Activated naive CD4-positive, alpha-beta T cell treated with anti-CD3 and anti-CD28 coated beads for 36 hours (primary cell): ENCODE results near the gene PLAAT5. TPM values are rescaled to one million over a fixed set of nuclear protein-coding genes. Genes with fewer than 3 reads are reported as not detected.
"Not testable (repeated sequence)": the region's sequence is repeated elsewhere in the genome, so short reads cannot be mapped to it uniquely, and the experiment has no call there.

ENCODE experiments used
- CTCF ChIA-PET: fragments of 350-600 bp; sonication (Branson Sonifier 250); formaldehyde crosslinking; loops from one replicate; lab custom pipeline; 2021; ENCODE audit warnings: antibody characterized with exemption; lab: Charles Lee
- DNase-seq: peaks from one replicate; pipeline ENCODE4 v3.0.0-alpha.2; 2020
- H3K27ac Mint-ChIP-seq: one replicate; pipeline ENCODE4 v1.8.0; 2021; ENCODE audit warnings: mild to moderate bottlenecking, mixed read lengths
- H3K27me3 Mint-ChIP-seq: one replicate; pipeline ENCODE4 v1.8.0; 2021; ENCODE audit warnings: low read depth, mixed read lengths
- H3K36me3 Mint-ChIP-seq: one replicate; pipeline ENCODE4 v1.8.0; 2021; ENCODE audit warnings: low read depth, mixed read lengths
- H3K4me1 Mint-ChIP-seq: one replicate; pipeline ENCODE4 v1.8.0; 2021; ENCODE audit warnings: low read depth, mixed read lengths
- H3K4me3 Mint-ChIP-seq: one replicate; pipeline ENCODE4 v1.8.0; 2021; ENCODE audit warnings: mild to moderate bottlenecking, moderate library complexity, mixed read lengths
- H3K9me3 Mint-ChIP-seq: one replicate; pipeline ENCODE4 v1.8.0; 2021; ENCODE audit warnings: mixed read lengths
- intact Hi-C: fragments of 100-400 bp; cut with micrococcal nuclease; formaldehyde crosslinking; loops from one replicate; pipeline ENCODE4 v1.15.1; 2023
- total RNA-seq, 2 experiments: library from RNA; stranded (reverse); gene quantifications; one replicate each; pipeline ENCODE4 v1.2.3, GENCODE V29; 2021

Gene PLAAT5, protein sequence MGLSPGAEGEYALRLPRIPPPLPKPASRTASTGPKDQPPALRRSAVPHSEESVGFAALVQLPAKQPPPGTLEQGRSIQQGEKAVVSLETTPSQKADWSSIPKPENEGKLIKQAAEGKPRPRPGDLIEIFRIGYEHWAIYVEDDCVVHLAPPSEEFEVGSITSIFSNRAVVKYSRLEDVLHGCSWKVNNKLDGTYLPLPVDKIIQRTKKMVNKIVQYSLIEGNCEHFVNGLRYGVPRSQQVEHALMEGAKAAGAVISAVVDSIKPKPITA
- not detected for total RNA-seq

- DNase-seq = peak; percentile 28
- intact Hi-C loops = no loop called here
- H3K4me1 Mint-ChIP-seq = peaks cover 14% of the 10 kb centered on the region
- H3K4me3 Mint-ChIP-seq = peak within 1 kb of the TSS; percentile 76
- peaks cover 1% of the 10 kb centered on the region for H3K36me3 Mint-ChIP-seq
- peaks cover 1% of the 10 kb centered on the region for H3K9me3 Mint-ChIP-seq
- H3K27me3 Mint-ChIP-seq = peaks cover 13% of the 10 kb centered on the region
- CTCF ChIA-PET = interaction anchor here (1.9 kb wide), 2 partner anchors 11 to 145 kb away, joined by 4 to 11 read pairs; no protein-coding TSS in a partner anchor
- no peak within 1 kb of the TSS for H3K27ac Mint-ChIP-seq
These were observed at the start of gene PLAAT5 for GRCh38 chr11:63490551-63491239. PLAAT5 (minus strand) TSS chr11:63491167; CDS start chr11:63491034, 133 bp downstream.

GRCh38 chr11:63537293-63538101, 46.5 kb upstream of the PLAAT5 start:
- peaks cover 76% of the 10 kb centered on the region for H3K4me1 Mint-ChIP-seq

GRCh38 chr11:63536669-63537292, 45.8 kb upstream of the PLAAT5 start, which contains the start of gene PLAAT4:
PLAAT4 (plus strand) TSS chr11:63536808; CDS start chr11:63536869, 61 bp downstream.
- CTCF ChIA-PET = interaction anchor here (0.7 to 2.2 kb wide), 5 partner anchors 15 to 133 kb away, joined by 3 to 9 read pairs (median 6); no protein-coding TSS in a partner anchor
- intact Hi-C loops = loop anchor here (1.0 kb wide), 2 partner anchors 17 to 31 kb away; no protein-coding TSS in a partner anchor
- Mint-ChIP-seq H3K9me3 (no peaks in the 10 kb centered on the region), H3K27ac (peak within 1 kb of the TSS; percentile 69), H3K27me3 (no peaks in the 10 kb centered on the region), H3K4me1 (peaks cover 76% of the 10 kb centered on the region), H3K4me3 (peak within 1 kb of the TSS; percentile 72), H3K36me3 (no peaks in the 10 kb centered on the region)
- peak; percentile 42 for DNase-seq

More at GRCh38 chr11:63537293-63538101, 46.5 kb upstream of the PLAAT5 start:
- Mint-ChIP-seq H3K27ac (peak overlapping the region; percentile 69), H3K36me3 (no peaks in the 10 kb centered on the region), H3K4me3 (peak overlapping the region; percentile 72), H3K27me3 (no peaks in the 10 kb centered on the region), H3K9me3 (no peaks in the 10 kb centered on the region)
- CTCF ChIA-PET = interaction anchor here (0.7 to 2.2 kb wide), 5 partner anchors 14 to 132 kb away, joined by 3 to 9 read pairs (median 6); no protein-coding TSS in a partner anchor
- intact Hi-C loops = no loop called here
- DNase-seq = peak; percentile 44

DNA sequence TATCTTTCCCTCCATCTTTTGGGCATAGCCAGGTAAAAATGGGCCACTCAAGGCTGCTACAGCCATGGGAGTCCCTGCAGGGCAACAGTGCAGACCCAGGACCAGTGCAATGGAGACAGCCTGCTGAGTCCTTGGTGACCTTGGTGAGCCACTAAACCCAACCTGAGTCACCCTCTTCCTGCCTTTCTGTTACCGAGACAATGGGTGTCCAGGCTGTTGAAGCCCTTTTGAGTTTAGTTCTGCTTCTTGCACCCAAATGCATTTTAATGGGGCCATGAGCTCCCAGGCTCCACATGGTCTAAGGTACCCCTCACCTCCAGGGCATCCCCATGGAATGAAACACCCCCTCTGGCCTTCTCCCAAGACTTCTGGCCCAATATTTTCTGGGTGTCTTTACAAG, 44.8 kb upstream of the PLAAT5 start:
- DNase-seq = peak; percentile 57
- CTCF ChIA-PET = interaction anchor here (1.2 kb wide), 1 partner anchor 13 kb away, joined by 4 read pairs; no protein-coding TSS in a partner anchor
- Mint-ChIP-seq H3K9me3 (no peaks in the 10 kb centered on the region), H3K27ac (peak overlapping the region; percentile 57), H3K36me3 (no peaks in the 10 kb centered on the region), H3K4me3 (peak overlapping the region; percentile 72), H3K27me3 (no peaks in the 10 kb centered on the region), H3K4me1 (peaks cover 79% of the 10 kb centered on the region)
- intact Hi-C loops = loop anchor here (1.0 kb wide), 2 partner anchors 18 to 32 kb away; no protein-coding TSS in a partner anchor

GRCh38 chr11:63534895-63535461, 44.0 kb upstream of the PLAAT5 start:
- Mint-ChIP-seq H3K9me3 (no peaks in the 10 kb centered on the region), H3K4me1 (peaks cover 78% of the 10 kb centered on the region), H3K27me3 (no peaks in the 10 kb centered on the region), H3K27ac (peak overlapping the region; percentile 43), H3K4me3 (no peak overlapping the region), H3K36me3 (no peaks in the 10 kb centered on the region)
- CTCF ChIA-PET = interaction anchor here (1.2 kb wide), 1 partner anchor 14 kb away, joined by 4 read pairs; no protein-coding TSS in a partner anchor
- intact Hi-C loops = loop anchor here (5.0 kb wide), 1 partner anchor 102 kb away; no protein-coding TSS in a partner anchor
- DNase-seq = no peak

GRCh38 chr11:63534076-63534475, 43.1 kb upstream of the PLAAT5 start:
- DNase-seq = no peak
- Mint-ChIP-seq H3K27ac (no peak overlapping the region), H3K4me3 (no peak overlapping the region), H3K4me1 (peaks cover 83% of the 10 kb centered on the region), H3K9me3 (no peaks in the 10 kb centered on the region), H3K27me3 (no peaks in the 10 kb centered on the region), H3K36me3 (no peaks in the 10 kb centered on the region)
- CTCF ChIA-PET = interaction anchor here (0.9 kb wide), 1 partner anchor 55 kb away, joined by 3 read pairs; no protein-coding TSS in a partner anchor
- intact Hi-C loops = loop anchor here (5.0 kb wide), 1 partner anchor 103 kb away; no protein-coding TSS in a partner anchor

- DNase-seq = no peak
- no peaks in the 10 kb centered on the region for H3K36me3 Mint-ChIP-seq
- no peak overlapping the region for H3K27ac Mint-ChIP-seq
- H3K4me1 Mint-ChIP-seq = peaks cover 78% of the 10 kb centered on the region
- H3K27me3 Mint-ChIP-seq = no peaks in the 10 kb centered on the region
- no peak overlapping the region for H3K4me3 Mint-ChIP-seq
- intact Hi-C loops = loop anchor here (5.0 kb wide), 1 partner anchor 104 kb away; no protein-coding TSS in a partner anchor
- CTCF ChIA-PET = interaction anchor here (0.6 to 1.6 kb wide), 3 partner anchors 55 to 320 kb away, joined by 3 to 4 read pairs (median 3); no protein-coding TSS in a partner anchor
- no peaks in the 10 kb centered on the region for H3K9me3 Mint-ChIP-seq
These were observed 42.0 kb upstream of the PLAAT5 start for GRCh38 chr11:63532799-63533475.

DNA sequence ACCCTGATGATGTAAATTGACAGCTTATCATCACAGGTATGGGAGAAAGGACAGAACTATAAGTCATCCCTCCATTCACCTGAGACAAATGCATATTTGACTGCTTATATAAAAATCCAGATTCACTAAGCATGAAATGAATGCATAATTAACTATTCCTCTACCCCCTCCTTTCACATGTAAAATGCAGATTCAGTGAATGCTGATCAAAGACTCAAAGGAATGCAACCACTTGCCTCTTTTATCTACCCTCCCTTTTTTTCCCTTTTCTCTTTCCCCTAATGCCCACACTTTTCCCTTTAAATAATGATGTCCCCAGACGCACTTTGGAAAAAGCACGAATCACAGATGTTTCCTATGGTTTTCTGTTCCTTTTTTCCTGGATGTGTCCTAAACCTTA, 41.1 kb upstream of the PLAAT5 start:
- DNase-seq = no peak
- intact Hi-C loops = loop anchor here (5.0 kb wide), 1 partner anchor 105 kb away; no protein-coding TSS in a partner anchor
- Mint-ChIP-seq H3K36me3 (no peaks in the 10 kb centered on the region), H3K4me3 (no peak overlapping the region), H3K27me3 (no peaks in the 10 kb centered on the region), H3K27ac (no peak overlapping the region), H3K4me1 (peaks cover 73% of the 10 kb centered on the region), H3K9me3 (no peaks in the 10 kb centered on the region)
- CTCF ChIA-PET = interaction anchor here (0.6 to 1.6 kb wide), 3 partner anchors 53 to 60 kb away, joined by 3 to 4 read pairs (median 3); no protein-coding TSS in a partner anchor

DNA sequence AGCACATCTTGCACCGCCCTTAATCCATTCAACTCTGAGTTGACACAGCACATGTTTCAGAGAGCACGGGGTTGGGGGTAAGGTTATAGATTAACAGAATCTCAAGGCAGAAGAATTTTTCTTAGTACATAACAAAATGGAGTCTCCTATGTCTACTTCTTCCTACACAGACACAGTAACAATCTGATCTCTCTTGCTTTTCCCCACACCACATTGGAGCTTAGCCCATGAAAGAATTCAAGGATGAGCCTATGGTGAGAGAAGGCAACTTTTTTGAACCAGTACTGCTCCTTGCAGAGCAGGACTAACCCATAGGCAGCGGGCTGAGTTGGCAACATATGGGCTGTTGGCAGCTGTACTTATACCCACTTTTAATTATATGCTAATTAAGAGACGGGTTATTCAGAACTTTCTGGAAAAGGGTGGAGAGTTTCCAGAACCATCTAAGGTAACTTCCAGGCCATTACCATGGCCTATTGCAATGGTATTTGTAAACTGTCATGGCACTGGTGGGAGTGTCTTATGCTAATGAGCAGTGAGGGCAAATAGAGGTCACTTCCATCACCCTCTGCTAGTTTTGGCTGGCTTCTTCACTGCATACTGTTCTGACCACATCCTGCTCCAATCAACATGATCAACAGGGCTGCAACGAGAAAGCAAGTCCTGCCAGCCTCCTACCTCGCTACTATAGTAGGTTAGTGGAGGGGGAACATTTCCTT, 40.3 kb upstream of the PLAAT5 start:
- H3K27ac Mint-ChIP-seq = peak overlapping the region; percentile 14
- CTCF ChIA-PET = interaction anchor here (0.7 kb wide), 1 partner anchor 52 kb away, joined by 3 read pairs; no protein-coding TSS in a partner anchor
- not testable (repeated sequence) for H3K4me3 Mint-ChIP-seq, H3K27me3 Mint-ChIP-seq, H3K36me3 Mint-ChIP-seq, H3K9me3 Mint-ChIP-seq
- peaks cover 67% of the 10 kb centered on the region for H3K4me1 Mint-ChIP-seq
- intact Hi-C loops = loop anchor here (1.0 to 5.0 kb wide), 3 partner anchors 36 to 443 kb away; partner anchors contain the start of gene COX8A
- peak; percentile 74 for DNase-seq

- intact Hi-C loops = loop anchor here (5.0 kb wide), 1 partner anchor 107 kb away; no protein-coding TSS in a partner anchor
- Mint-ChIP-seq H3K4me3 (no peak overlapping the region), H3K36me3 (no peaks in the 10 kb centered on the region), H3K27ac (no peak overlapping the region), H3K27me3 (no peaks in the 10 kb centered on the region), H3K9me3 (no peaks in the 10 kb centered on the region), H3K4me1 (peaks cover 55% of the 10 kb centered on the region)
- CTCF ChIA-PET = no interaction called here
- DNase-seq = no peak
These were observed 39.1 kb upstream of the PLAAT5 start for GRCh38 chr11:63530021-63530420.
